ENCODE data around the gene LRRC8E.

Gene LRRC8E

GRCh38 chr19:7895565-7895964, 7.3 kb downstream of the LRRC8E start:
- no peak overlapping the region for H3K4me3 ChIP-seq (ENCODE audit: low read depth, low read length)

GRCh38 chr19:7897292-7897691, 9.0 kb downstream of the LRRC8E start:
- no peak overlapping the region for H3K4me3 ChIP-seq (ENCODE audit: low read depth, low read length)
- no peak for TF ChIP-seq CTCF (IDR thresholded peaks at IDR 0.05; ENCODE audit: borderline replicate concordance, insufficient read depth, low read depth, low read length)

More at GRCh38 chr19:7895565-7895964, 7.3 kb downstream of the LRRC8E start:
- no peak for TF ChIP-seq CTCF (IDR thresholded peaks at IDR 0.05; ENCODE audit: borderline replicate concordance, insufficient read depth, low read depth, low read length)

- no peak for TF ChIP-seq CTCF (IDR thresholded peaks at IDR 0.05; ENCODE audit: borderline replicate concordance, insufficient read depth, low read depth, low read length)
- no peak overlapping the region for H3K4me3 ChIP-seq (ENCODE audit: low read depth, low read length)
Measured at GRCh38 chr19:7898967-7899366, 10.7 kb downstream of the LRRC8E start.

- no peak for TF ChIP-seq CTCF (IDR thresholded peaks at IDR 0.05; ENCODE audit: borderline replicate concordance, insufficient read depth, low read depth, low read length)
- no peak overlapping the region for H3K4me3 ChIP-seq (ENCODE audit: low read depth, low read length)
Measured at GRCh38 chr19:7899751-7900378, 11.6 kb downstream of the LRRC8E start.

GRCh38 chr19:7900401-7900870, 12.1 kb downstream of the LRRC8E start:
- no peak for TF ChIP-seq CTCF (IDR thresholded peaks at IDR 0.05; ENCODE audit: borderline replicate concordance, insufficient read depth, low read depth, low read length)
- no peak overlapping the region for H3K4me3 ChIP-seq (ENCODE audit: low read depth, low read length)

- no peak for TF ChIP-seq CTCF (IDR thresholded peaks at IDR 0.05; ENCODE audit: borderline replicate concordance, insufficient read depth, low read depth, low read length)
- no peak overlapping the region for H3K4me3 ChIP-seq (ENCODE audit: low read depth, low read length)
Measured at GRCh38 chr19:7900931-7901330, 12.6 kb downstream of the LRRC8E start.

- TF ChIP-seq CTCF (IDR thresholded peaks at IDR 0.05; ENCODE audit: borderline replicate concordance, insufficient read depth, low read depth, low read length) = no peak
Measured at GRCh38 chr19:7901337-7901736, 13.0 kb downstream of the LRRC8E start.

More at GRCh38 chr19:7901337-7901736, 13.0 kb downstream of the LRRC8E start:
- H3K4me3 ChIP-seq (ENCODE audit: low read depth, low read length) = no peak overlapping the region
